ENCODE results near the gene FRY.
A peak's percentile ranks its signal among the peaks of the same experiment; 100 is the strongest.
"Not testable (repeated sequence)": the region's sequence is repeated elsewhere in the genome, so short reads cannot be mapped to it uniquely, and the experiment has no call there.

FRY gene

GRCh38 chr13:32031025-32031814, at the start of gene FRY:
Gene FRY, plus strand, starts transcription at chr13:32031774. Its CDS starts 22 bp downstream, at chr13:32031796.
- DNase-seq: peak; percentile 71 to 74

GRCh38 chr13:31982124-31982523, 49.5 kb upstream of the FRY start:
- DNase-seq: no peak

DNA sequence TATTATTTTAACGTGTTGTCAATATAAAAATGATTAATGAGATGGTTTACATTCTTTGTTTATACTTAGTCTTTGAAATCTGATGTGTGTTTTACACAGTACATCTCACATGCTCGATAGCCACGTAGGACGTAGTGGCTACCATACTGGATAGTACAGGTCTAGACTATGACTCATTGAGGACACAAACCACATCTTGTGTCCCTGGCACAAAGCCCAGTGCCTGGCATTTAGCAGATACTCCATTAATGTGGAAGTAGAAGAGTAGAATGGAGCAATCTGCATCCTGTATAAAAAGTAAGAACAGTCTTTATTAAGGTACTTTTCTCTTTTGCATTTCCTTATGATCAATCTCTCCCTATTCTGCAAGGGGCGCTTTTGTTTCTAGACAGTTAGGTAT, 49.0 kb upstream of the FRY start:
- no peak for DNase-seq

DNA sequence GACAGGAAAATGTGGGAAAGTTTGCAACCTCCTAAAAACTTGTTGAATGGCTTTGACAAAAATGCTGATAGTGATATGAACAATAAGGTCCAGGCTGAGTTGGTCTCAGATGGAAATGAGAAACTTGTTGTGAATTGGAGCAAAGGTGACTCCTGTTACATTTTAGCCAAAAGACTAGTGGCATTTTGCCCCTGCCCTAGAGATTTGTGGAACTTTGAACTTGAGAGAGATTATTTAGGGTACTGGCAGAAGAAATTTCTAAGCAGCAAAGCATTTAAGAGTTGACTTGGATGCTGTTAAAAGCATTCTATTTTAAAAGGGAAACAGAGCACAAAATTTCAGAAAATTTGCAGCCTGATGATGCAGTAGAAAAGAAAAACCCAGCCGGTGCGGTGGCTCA, 47.9 kb upstream of the FRY start:
- DNase-seq: not testable (repeated sequence)

- not testable (repeated sequence) for DNase-seq
Measured at GRCh38 chr13:31984388-31984787, 47.2 kb upstream of the FRY start.

GRCh38 chr13:31986676-31987470, 44.7 kb upstream of the FRY start:
- no peak for DNase-seq

DNA sequence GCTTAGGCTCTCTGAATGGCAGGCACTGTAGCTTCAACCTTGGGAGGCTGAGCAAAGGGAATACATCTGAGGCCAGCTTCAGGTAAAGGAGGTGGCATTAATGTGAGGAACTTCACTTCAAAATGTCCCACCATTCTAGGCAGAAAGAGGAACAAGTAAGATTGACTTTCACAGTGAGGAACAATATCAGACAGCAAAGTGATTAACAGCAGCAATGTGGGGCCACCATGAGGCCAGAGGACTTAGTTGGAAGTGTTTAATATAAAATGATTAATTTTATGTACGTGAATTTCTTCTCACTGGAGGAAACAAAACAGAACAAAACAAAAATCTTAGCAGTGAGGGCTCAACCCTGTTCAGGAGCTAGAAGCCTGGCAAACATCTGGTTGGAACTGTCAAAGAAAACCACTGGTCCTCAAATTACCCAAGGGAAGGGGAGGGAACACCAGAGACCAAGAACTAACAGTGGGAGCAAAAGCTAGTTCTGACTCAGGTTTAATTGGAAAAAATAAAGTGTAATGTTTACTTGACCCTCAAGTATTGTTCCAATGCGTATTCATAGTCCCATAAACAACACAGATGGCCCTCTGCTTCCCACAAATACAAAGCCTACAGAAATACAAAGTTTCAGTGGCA, 43.9 kb upstream of the FRY start:
- DNase-seq: no peak

DNA sequence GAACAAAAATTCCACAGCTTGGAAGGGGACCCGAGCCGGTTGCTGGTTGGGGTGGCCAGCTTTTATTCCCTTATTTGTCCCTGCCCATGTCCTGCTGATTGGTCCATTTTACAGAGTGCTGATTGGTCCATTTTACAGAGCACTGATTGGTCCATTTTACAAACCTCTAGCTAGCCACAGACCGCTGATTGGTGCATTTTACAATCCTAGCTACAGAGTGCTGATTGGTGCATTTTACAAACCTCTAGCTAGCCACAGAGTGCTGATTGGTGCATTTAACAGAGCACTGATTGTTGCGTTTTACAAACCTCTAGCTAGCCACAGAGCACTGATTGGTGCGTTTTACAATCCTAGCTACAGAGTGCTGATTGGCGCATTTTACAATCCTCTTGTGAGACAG, 37.2 kb upstream of the FRY start:
- not testable (repeated sequence) for DNase-seq

DNA sequence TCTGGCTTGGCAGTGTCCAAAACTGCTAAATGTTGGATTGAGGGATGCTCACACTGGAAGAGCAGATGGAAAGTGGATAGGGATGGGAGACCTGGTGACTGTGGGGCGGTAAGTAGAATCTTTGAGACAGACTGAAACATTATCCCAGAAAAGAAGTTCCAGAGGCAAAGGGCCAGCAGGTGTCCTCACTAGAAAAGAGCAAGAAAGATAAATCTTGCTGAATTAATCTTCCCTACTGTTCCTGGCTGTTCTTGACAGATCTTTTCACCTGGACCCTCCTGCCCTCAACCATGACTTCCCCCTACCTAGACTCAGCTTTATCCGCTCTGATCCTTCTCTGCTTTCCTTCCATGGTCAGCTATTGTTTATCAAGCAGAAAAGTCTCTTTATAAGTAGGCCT, 35.0 kb upstream of the FRY start:
- DNase-seq: peak in 1 of 2 experiments; percentile 57

GRCh38 chr13:31997641-31998040, 33.9 kb upstream of the FRY start:
- DNase-seq: no peak

DNA sequence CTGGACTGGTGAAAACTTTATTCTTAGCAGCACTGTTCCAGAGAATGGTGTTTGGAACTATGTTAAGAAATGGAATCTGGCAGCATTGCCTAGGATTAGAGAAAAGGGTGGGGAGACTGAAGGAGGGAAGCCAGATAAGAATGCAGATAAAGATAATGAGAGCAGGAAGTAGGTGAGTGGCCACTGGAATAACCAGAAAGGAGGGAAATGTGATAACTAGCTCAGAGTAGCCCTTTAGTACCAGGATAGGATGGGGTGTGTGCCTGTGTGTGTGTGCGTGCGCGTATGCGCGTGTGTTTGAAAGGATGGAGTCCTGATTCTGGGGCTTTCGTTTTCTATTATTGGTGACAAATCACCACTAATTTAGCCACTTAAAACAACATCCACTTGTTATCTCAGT, 33.4 kb upstream of the FRY start:
- DNase-seq: no peak

GRCh38 chr13:32000754-32001153, 30.8 kb upstream of the FRY start:
- DNase-seq: not testable (repeated sequence)

DNA sequence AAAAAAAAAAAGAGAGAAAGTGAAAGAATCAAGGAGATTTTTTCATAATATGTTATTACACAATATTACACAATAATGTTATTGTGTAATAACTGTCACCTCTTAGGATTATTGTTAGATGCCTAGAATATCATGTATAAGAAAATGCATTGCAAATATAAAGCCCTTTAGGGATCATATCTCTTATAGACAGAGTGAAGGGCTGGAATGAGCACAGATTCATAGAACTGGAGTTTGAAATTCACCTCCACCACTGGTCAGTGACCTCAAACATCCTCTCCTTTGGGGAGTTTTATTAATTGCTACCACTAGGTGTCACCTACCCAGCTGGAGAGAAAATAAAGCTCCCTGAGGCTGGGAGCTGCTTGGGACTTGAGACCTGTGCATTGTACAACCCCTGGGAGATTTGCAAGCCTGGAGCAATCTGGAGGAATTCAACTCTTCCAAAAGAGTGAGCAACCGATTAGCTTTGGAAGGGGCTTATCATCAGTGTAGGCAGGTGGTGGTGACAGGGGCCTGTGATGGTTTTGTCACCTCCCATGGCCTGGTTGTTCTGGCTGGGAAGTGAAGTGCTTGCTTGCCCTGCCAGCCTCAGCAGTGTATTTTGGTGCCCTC, 30.3 kb upstream of the FRY start:
- DNase-seq: peak; percentile 55 to 75

DNA sequence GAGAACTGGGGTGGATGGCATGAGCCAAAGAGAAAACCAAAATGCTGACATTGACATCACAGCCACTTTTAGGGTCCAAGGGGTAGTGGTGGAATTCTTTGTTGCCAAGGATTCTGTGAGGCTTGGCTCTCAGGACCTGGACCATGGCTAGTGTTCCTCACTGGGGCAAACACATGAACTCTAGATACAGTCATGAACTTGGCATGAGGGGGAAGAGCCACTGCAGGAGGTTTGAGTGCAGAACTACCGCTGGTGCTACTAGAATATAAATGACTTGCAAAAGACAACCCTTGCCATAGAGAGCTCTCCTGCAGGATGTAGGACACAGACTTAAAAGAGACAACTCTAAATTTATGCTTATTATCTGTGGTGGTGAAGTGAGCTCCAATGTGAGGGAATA, 29.8 kb upstream of the FRY start:
- no peak for DNase-seq

DNA sequence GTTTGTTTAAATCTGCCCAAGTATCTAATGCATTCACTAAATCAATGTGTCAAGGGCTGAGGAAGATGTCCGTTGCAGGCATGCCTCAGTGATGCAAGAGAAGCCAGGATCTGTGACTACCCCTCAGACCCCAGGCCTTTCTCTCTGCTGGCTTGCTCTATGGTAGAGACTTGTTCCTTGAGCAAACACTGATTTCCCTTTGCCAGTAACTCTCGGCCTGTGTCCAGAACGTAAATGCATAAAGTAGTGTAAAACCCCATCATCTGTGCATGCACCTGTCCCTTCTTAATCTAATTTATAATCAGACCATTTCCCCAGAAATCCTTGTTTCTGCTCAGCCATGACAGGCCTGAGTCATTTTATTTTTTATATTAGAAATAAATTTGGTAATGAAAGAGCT, 28.7 kb upstream of the FRY start:
- DNase-seq: peak; percentile 72 to 88

GRCh38 chr13:32007494-32007893, 24.1 kb upstream of the FRY start:
- DNase-seq: no peak

- no peak for DNase-seq
Measured at GRCh38 chr13:32008518-32009175, 22.9 kb upstream of the FRY start.

DNA sequence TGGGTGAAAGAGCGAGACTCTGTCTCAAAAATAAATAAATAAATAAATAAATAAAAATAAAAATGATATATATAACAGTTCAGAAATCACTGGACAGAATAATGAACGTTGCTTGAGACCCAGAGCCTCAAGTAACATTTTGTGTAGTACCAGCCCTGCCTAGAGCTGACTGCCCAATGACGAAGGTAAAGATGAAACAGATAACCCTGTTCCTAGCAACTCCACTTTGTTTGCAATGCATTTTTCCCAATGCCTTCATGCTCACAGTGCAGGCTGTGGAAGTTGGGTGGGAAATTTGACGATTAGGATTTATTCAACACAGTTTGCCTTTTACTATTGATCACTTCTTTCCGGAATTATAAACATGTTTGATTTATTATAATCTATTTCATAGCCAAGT, 22.2 kb upstream of the FRY start:
- no peak for DNase-seq

GRCh38 chr13:32010136-32010535, 21.4 kb upstream of the FRY start:
- peak in 1 of 2 experiments; percentile 70 for DNase-seq

GRCh38 chr13:32011971-32012370, 19.6 kb upstream of the FRY start:
- DNase-seq: no peak

GRCh38 chr13:32013181-32013580, 18.4 kb upstream of the FRY start:
- no peak for DNase-seq

DNA sequence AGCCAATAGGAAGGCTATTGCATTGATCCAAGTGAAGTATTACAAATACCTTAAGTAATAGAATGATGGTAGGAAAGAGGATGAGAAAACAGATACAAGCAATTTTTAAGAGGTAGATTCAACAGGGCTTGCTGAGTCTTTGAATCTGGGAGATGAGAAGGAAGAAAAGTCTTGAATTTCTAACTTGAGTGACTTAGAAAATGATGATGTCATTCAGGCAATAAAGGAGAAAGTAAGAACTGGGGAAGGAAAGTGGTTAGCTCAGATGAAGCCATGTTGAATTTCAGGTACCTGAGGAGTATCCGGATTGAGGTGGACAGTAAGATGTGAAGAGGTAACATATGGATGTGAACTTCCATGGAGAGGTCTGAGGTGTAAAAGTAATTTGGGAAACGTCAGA, 15.5 kb upstream of the FRY start:
- DNase-seq: no peak

- DNase-seq: no peak
Measured at GRCh38 chr13:32016631-32017030, 14.9 kb upstream of the FRY start.

Data from NCI-H524 (cell line).